Frontal cortex (tissue), 4 donors: ENCODE data around the gene VAV2. TPM values are rescaled to one million over a fixed set of nuclear protein-coding genes. Genes with fewer than 3 reads are reported as not detected.
"Not testable (repeated sequence)": the region's sequence is repeated elsewhere in the genome, so short reads cannot be mapped to it uniquely, and the experiment has no call there.

ENCODE experiments used
- DNase-seq, 2 donors: peaks; one replicate each; pipeline ENCODE4 v3.0.0; 2012; ENCODE audit warnings: low spot score in 2 of 2
- FAIRE-seq: peaks from 2 replicates; lab custom pipeline; 2012; peaks lifted over from hg19 to GRCh38; lab: Jason Lieb, UNC
- total RNA-seq: library from RNA; depleted of rRNA; stranded (reverse); fragments of >200 nt; gene quantifications from one replicate; pipeline ENCODE4 v1.2.3, GENCODE V29; 2014
- donor health status: control.
- donor health status: control.
- donor health status: control.

Gene VAV2
- total RNA-seq, 1 donor from 2014 or later: 31.0 TPM

GRCh38 chr9:133910855-133911514 is 81.1 kb downstream of the VAV2 start:
- no peak for FAIRE-seq

GRCh38 chr9:133906932-133907910 is 84.9 kb downstream of the VAV2 start:
- DNase-seq: no peak
- no peak for FAIRE-seq

More at GRCh38 chr9:133910855-133911514, 81.1 kb downstream of the VAV2 start:
- DNase-seq: no peak

GRCh38 chr9:133906218-133906617 is 85.9 kb downstream of the VAV2 start:
- DNase-seq (no peak), FAIRE-seq (no peak)

- DNase-seq (no peak), FAIRE-seq (no peak)
Measured at GRCh38 chr9:133905493-133905892, 86.6 kb downstream of the VAV2 start.

- DNase-seq (no peak), FAIRE-seq (no peak)
Measured at GRCh38 chr9:133904346-133905090, 87.6 kb downstream of the VAV2 start.

- DNase-seq (no peak), FAIRE-seq (no peak)
Measured at GRCh38 chr9:133901184-133901835, 90.8 kb downstream of the VAV2 start.

GRCh38 chr9:133897675-133898074 is 94.4 kb downstream of the VAV2 start:
- DNase-seq (no peak), FAIRE-seq (no peak)

GRCh38 chr9:133896007-133896406 is 96.1 kb downstream of the VAV2 start:
- DNase-seq, FAIRE-seq: not testable (repeated sequence)

- FAIRE-seq (no peak), DNase-seq (no peak)
Measured at GRCh38 chr9:133895335-133895734, 96.8 kb downstream of the VAV2 start.

- DNase-seq (no peak), FAIRE-seq (no peak)
Measured at GRCh38 chr9:133894377-133895321, 97.5 kb downstream of the VAV2 start.

GRCh38 chr9:133893191-133893994 is 98.7 kb downstream of the VAV2 start:
- FAIRE-seq (no peak), DNase-seq (no peak)

GRCh38 chr9:133892193-133892920 is 99.8 kb downstream of the VAV2 start:
- no peak for FAIRE-seq
- no peak for DNase-seq

- DNase-seq (no peak), FAIRE-seq (no peak)
Measured at GRCh38 chr9:133891741-133892140, 100.4 kb downstream of the VAV2 start.

GRCh38 chr9:133890583-133890982 is 101.5 kb downstream of the VAV2 start:
- DNase-seq (no peak), FAIRE-seq (no peak)

GRCh38 chr9:133889584-133890301 is 102.4 kb downstream of the VAV2 start:
- FAIRE-seq (no peak), DNase-seq (no peak)

GRCh38 chr9:133888809-133889491 is 103.2 kb downstream of the VAV2 start:
- FAIRE-seq (no peak), DNase-seq (no peak)
